Effector CD8-positive, alpha-beta T cell (primary cell): ENCODE results near the gene LYVE1.

Experiments
- DNase-seq: peaks from one replicate; lab custom pipeline; 2025; lab: John Stamatoyannopoulos, UW

The LYVE1 gene

DNA sequence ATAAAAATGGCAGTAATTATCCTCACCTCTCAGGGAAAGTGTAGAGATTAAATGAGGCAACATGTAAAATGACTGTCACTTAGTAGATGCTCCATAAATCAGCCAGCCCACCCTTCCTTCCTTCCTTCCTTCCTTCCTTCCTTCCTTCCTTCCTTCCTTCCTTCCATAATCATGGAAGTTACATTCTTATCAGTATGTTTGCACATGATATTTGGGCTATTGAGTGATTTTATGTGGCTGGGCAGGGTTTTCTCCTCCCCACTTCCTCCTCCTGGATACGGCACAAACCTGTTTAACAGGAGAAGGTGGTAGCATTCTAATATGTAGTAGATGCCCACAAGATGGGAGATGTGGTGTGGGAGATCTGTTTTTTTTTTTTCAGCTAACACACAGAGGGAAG, 11.9 kb downstream of the LYVE1 start:
- DNase-seq = no peak

DNA sequence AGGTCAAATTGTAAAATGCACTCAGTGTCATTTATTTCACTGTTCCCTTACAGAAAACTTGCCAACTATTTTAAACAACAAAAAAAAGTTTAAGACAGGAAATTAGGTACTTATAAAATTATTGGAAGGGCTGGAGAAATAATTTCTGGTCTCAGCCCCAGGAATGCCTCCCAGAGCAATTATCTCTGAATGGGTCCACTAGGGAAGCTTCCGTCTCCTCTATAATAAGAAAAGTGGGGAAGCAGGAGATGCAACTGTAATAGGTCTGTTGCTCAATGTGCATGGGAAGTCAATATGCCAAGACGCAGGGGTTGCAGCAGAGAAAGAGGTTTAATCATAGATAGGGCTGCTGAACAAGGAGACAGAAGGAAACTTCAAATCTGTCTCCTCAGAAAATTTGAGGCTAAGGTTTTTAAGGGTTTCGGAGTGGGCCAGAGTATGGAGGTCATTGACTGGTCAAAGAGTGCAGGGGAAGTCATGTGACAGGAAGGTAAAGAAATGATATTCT, 16.6 kb downstream of the LYVE1 start:
- no peak for DNase-seq

DNA sequence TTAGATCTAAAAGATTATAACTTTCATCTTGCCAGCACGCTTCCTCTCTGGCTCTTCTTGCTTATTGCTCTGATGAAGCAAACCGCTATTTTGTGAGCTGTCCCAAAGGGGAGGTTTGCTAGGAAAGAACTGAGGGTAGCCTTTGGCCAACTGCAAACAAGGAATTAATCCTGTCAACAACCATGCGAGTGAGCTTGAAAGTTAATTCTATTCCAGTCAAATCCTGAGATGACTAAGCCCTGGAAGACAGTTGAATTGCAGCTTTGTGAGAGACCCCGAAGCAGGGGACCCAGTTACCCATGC, 17.2 kb downstream of the LYVE1 start:
- DNase-seq = no peak

DNA sequence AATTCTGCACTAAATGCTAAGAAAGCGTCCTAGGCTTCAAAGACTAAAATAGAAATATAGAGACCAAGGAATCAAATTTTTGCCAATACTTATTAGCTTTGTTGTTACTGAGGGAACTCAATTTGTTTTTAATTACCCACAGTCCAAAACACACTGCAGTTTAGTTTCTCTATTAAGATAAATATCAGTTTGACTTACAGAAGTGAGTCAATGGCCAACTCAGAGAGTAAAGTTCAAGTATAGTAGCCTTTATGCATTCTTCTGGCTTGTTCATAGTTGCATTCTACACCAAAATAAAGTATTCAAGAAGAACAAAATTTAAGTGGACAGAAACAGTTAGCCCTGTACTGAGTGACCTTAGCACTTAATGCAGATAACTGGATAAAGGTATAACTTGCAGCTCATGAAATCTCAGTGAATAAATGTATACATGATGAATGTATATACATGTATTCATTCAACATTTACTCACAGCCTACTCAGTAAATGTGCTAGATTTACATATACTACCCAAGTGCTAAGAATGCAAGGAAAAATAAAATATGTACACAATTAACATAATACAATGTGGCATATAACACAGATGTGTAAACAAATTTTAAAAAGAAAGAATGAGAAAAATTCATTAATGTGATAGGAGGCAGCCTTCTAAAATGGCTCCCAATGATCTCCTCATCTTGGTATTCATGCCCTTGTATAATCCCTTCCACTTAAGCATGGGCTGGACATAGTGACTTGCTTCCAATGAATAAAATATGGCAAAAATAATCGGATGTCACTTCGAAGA, 17.8 kb downstream of the LYVE1 start:
- no peak for DNase-seq

DNA sequence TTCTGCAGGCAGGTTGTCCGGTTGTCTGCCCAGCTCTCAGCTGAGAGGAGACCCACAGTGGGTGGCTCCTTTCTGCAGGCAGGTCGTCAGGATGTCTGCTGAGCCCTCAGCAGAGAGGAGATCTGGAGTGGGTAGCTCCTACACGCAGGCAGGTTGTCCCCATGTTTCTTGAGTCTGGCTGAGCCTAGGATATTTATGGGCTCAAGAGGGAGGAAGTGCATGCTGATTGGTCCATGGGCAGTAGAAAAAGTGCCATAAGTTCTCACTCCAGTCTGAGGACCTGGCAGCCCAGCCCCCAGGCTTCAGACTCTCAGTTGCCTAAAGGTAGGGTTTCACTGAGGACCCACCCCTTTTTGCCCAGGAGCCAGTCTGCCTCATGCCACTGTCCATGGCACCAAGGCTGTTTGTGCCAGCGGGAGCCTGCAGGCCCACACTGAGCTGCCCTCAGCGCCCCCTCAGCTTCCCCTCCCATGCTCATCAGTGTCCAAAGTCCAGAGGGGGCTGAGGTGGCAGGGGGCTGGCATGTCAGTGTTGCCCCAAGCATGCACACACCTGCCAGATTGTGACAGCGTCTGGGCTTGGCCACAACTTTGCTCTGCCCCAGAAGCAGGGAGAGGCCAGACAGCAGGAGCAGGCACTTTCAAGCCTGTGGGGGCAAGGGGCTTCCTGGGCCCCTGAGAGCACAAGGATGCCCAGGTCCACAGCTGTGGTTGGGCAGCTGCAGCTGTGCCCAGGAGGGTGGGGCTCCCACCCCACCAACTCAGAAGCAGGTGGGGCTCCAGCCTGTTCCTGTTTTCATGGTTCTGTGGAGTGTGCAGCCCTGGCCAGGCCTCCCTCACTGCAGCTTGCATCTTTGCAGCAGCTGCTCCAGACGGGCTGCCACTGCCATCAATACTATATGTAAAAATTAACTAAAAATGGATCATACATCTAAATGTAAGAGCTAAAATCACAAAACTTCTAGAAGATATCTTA, 23.7 kb downstream of the LYVE1 start:
- DNase-seq = no peak

DNA sequence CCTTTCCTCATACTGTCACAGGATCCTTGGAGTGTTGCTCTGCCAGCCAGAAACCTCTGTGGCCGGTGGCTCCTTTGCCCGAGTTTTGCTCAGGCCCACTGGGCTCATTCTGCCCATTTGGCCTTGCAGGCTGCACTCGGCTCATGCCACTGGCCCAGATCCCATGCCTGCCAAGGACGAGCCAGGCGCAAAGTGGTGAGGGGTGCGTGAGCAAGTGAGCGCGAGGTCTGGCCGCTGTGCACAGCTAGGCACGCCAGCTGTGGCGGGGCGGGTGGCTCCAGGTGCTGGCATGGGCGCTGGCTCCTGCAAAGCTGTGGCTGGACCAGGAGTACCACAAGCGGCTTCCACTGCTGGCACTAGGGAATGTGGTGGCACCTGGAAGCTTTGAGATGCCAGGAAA, 24.7 kb downstream of the LYVE1 start:
- DNase-seq = no peak

DNA sequence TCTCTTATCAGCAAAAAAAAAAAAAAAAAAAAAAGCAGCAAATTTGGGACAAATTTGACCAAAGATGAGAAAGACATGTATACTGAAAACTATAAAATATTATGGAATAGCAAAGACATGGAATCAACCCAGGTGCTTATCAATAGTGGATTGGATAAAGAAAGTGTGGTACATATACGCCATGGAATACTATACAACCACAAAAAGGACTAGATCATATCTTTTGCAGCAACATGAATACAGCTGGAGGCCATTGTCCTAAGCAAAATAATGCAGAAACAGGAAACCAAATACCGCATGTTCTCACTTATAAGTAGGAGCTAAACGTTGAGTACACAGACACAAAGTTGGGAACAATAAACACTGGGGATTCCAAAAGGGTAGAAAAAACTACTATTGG, 25.7 kb downstream of the LYVE1 start:
- DNase-seq = no peak

DNA sequence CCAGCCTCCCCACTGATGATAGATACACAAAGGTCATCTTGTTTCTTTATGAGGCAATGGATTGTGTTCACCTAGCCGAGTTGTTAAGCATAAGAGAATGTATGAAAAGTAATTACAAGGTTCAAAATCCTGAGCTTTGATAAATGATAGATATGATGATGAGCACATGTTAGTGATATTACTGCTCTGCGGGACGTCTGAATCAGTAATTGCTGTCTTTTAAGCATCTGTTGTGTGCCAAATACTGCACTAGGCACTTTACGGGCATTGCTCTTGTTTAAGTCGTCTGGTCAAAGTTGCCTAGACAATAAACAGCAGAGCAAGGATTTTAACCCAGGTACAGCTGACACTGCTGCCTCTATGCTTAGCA, 26.9 kb downstream of the LYVE1 start:
- DNase-seq = no peak

DNA sequence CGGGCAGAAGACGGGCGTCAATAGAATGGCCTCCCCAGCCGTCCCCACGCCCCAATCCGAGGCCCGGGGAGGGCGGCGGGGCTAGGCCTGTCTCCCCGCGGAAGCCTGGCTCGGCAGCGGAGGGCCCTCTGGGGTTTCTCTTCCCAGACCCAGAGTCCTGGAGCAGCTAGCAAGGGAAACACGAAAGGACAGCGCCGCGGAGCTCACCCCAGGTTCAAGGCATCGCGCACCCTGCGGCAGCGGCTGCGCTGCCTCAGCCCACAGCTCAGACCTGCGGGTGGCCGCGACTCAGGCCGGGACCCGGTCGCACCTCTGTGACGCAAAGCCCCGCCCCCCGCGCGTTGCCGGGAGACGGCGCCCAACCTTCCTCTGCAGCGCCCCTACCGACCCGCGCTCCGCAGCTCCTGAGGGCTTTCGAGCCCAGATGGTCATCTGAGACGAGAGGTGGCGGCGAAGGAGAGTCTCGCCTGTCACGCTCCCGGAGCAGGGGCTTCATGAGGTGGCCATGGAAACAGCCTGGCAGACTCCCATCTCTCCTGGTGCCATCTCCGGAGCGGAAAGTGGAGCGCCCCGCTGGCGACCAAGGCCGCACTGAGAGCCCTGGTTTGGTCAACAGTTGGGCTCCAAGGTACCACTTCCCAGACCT, 27.4 kb downstream of the LYVE1 start, which contains the start of gene RNF141:
Gene RNF141, minus strand, starts transcription at position 273 of the 646 bp plus-strand sequence. CDS start 7,029 bp downstream, outside the sequence.
- DNase-seq = peak; percentile 86

DNA sequence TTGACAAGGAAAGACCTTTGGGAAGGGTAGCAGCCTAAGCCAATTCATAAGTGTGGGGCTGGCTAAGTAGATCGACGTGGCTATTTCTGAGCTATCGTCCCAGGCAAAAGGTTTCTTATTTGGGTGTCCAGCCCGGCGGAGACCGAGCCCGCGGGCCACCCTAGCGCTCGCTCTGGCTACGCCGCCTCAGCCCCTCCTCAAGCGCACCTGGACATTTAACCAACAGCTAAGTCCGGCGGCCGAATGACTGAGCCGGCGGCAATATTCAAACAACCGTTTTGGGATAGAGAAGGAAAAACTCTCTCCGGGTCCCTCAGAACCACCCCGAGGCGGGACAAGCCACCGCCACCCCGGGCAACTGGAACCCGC, 27.9 kb downstream of the LYVE1 start:
- DNase-seq = no peak

DNA sequence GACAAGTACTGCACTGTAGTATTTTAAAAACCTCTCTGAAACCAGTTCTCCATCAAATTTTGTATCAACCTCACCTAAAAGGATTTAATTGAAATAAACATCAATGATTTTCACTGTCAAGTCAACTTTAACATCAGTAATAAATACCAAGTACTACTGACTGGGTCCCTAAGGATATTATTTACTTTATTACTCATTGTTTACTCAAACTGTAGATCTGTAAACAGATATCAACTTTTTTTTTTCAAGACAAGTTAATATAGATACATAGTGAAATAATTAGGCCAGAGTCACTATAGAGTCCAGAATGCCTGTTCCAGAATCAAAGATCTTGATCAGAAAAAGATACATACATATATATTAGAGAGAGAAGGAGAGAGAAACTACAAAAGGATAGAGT, 29.1 kb downstream of the LYVE1 start:
- DNase-seq = no peak

DNA sequence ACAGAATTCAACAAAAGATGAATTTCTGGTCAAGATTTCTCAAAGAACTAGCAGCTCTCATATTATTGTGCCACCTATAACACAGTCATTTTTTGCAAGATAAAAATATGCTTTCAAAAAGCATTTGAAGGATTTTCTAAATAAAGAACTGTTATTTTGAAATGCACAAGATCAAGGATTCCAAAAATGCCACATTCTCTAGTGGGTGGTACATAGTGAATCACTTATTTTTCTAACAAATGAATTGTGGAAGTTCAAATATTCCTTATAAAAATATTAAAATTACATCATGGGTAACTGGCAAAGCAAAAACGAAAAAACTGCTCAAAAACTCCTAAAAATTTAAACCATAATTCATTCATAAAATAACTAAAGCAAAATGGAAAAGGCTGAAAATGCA, 29.5 kb downstream of the LYVE1 start:
- no peak for DNase-seq

DNA sequence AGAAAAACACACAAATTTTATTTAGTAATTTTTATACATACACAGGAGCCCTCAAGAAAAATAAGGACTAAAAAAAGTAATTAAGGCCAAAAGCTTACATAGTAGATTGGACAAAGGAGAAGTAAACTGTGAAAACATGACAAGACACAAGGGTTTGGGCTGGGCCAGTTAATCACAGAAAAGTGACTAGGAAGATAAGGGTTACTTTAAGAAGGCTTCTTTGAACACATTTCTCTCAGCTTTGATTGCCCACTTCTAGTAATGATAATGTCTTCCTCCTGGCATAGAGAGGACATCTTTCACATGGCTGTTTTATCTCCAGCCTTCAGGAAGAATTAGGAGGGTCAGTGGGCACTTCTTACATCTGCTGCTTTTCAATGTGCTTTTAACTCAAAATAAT, 30.9 kb downstream of the LYVE1 start:
- no peak for DNase-seq

DNA sequence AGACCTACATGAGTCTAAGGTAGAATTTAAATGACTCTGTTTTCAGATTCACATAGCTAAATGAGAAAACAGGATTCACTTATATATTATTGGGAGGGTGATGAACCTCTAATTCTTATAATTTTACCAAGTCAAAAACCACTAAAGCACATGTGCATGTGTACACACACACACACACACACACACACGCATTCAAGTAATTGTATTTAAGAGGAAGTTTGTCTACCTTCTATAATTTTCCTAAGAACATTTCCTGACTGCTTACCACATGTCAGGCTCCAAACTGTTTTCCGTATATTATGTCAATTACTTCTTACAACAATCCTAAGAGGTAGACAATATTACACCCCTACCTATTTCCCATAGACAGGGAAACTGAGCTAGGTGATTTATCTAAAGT, 34.1 kb downstream of the LYVE1 start:
- DNase-seq = no peak

DNA sequence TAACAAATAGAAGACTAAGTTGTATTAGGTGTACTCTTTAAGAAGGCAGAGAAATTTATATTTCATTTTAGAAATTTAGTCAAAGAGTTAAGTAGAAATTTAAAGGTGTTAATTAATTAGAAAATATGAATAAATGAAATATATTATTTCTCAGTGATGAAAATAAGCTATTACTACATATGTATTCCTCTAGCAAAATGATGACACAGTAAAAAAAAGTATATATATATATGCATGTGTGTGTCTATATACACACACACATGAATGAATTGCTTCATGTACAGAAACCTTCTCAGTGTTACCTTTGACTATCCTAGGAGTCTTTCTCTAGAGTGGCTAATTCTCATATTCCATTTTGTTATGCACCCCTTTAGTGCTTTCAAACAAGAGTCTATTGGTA, 35.1 kb downstream of the LYVE1 start:
- DNase-seq = no peak

DNA sequence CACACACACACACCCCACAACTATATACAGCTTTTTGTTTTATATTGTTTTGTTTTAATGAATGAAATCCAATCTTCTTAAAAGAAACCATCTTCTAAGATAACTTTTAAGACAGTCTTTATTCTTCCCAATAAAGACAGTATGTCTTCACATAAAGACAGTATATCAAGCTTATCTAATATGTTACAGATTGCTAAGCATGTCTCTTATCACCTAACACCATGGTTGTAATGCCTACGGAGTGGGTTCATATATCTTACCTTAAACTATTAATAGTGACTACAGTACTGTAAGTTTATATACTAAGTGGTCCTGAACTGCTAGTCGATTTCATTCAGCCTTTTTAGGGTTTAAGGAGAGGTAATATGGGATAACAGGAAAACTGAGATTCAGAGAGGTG, 35.9 kb downstream of the LYVE1 start:
- no peak for DNase-seq

DNA sequence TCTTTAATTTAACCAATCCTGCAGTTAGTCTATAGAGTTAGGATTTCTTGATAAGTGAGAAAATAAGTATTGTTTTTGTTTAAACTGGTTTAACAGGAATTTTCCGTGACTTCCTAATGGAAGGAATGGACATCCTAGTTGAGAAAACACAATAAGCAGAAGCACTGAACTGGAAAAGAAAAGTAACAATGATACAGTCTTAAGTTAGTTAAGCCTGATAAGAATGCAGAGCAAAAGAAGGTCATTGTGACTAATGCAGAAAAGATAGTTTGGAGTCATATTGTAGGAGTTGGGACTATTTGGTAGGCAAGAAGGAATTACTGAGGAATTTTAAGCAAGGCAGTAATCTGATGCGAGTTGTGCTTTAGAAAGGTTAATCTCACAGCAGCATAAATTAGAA, 39.2 kb downstream of the LYVE1 start:
- DNase-seq = no peak

DNA sequence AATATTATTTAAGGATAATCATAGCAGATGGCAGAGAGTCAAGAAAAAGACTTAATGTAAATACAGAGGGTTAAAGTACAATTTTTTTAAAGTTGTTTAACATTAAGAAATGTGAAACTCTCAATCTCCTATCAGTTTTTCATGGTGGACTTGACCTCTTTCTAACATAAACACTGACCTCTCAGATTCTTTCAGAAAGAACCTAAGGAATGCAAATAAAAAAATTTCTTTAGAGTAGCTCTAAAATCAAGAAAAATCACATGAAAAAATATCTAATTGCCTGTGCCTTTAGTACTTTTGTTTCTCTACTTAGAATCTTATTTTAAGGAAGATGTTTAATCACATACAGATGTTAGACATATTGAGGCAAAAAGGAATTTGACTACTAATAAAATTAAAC, 40.3 kb downstream of the LYVE1 start:
- DNase-seq = no peak

DNA sequence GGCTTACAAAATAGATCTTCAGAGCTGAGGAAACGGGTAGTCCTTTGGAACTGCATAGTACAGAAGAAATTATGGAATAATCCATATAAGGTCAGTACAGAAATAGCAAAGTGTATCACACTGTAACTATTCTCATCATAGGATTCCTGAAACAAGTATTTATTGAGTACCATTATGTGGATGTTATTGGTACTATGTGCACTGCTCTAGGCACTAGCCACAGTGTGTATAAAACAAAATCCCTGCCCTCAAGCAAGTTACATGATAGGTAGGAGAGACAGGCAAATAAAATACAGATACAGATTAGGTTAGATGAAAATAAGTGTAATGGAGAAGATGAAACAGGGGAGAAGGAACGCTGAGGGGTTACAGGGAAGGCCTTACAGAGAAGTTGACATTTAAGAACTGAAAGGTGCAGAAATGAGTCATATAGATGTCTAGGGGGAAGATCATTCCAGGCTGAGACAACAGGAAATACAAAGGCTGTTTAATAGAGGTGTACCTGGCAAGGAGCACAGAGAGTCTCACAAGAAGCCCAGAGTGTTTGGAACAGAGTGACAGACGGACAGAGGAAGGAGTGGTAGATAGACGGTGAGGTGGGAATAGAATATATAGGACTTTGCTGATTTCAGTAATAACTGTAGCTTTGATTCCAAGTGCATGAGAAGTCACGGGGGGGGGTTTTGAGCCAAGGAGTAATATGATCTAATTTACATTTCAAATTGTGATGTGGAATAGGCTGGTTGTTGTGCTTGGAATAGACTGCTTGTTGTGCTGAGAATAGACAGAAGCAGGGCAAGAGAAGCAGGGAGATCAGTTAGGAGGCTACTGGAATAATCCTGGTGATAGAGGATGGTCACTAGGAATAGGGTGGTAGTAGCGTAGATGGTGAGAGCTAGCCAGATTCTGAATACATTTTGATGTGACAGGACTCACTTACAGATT, 41.2 kb downstream of the LYVE1 start:
- DNase-seq = no peak

DNA sequence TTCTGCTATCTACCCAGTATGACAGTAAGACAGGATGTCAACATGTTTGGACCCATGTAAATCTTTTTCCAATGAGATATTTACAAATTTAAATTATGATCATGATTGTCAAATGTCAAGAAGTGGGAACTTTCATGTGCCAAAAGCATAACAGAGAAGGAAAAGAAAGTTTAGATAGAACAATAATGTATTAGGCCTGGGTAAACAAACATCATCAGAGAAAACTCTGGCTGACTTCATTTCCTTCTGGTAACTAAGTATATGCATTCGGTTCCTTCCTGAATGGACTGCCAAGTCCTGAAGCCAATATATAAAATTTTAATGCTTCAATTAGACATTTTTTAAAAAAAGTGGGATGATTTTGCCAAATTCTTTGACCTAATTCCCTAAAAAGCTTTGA, 44.0 kb downstream of the LYVE1 start:
- no peak for DNase-seq

DNA sequence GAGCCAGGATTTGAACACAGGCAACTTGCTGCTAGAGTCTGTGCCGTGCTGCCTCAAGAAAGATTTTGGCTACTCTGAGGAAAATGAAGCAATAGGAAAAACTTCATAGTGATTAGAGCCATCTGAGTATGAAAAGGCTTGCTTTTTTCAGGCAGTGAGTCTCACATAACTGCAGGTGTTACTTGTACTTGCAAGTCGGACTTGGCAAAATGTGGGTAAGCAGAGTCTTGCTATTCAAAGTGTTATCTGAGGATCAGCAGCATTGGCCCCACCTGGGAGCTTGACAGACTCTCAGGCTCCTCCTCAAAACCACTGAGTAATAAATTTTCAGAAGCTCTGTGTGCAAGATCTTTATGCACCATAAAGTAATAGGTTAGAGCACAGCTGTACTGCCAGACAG, 45.5 kb downstream of the LYVE1 start:
- no peak for DNase-seq

DNA sequence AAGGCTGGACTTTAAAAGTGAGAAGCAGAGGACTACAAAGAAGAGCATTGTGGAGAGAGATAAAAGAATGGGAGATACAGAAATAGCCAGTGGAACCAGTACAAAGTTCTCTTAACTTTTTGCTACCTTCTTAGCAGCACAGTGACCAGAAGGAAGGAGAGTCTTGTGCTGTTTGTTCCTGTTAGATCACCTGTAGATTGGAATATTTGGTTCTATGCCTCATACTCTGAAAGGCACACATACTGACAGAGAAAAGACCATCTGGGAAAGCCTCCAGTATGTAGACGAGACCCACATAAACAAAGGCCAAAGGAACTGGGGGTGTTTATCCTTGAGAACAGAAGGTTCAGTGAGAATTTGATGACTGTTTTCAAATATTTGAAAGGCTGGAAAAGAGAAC, 46.2 kb downstream of the LYVE1 start:
- DNase-seq = no peak
